Activated B cell treated with CpG ODN at 0.5 μM for 24 hours (primary cell): Measurements from ENCODE around the gene DUSP2. TPM values are rescaled to one million over a fixed set of nuclear protein-coding genes. Genes with fewer than 3 reads are reported as not detected.

Experiments used
- ATAC-seq: fragments of 200-7000 bp; cut with Tn5 transposase; one replicate; pipeline ENCODE4 v1.10.0; 2021; ENCODE audit warnings: low read depth, mild to moderate bottlenecking, moderate library complexity
- CTCF ChIA-PET: fragments of 350-600 bp; sonication (Branson Sonifier 250); formaldehyde crosslinking; loops from one replicate; lab custom pipeline; 2021; ENCODE audit warnings: antibody characterized with exemption; lab: Charles Lee
- POLR2A ChIA-PET: fragments of 350-600 bp; sonication (Branson Sonifier 250); formaldehyde crosslinking; loops from one replicate; lab custom pipeline; 2021; ENCODE audit warnings: antibody characterized with exemption; lab: Charles Lee
- DNase-seq: peaks from one replicate; pipeline ENCODE4 v3.0.0; 2022
- H3K27ac Mint-ChIP-seq: one replicate; pipeline ENCODE4 v1.8.0; 2020; ENCODE audit warnings: mixed read lengths
- H3K27me3 Mint-ChIP-seq: one replicate; pipeline ENCODE4 v1.8.0; 2021; ENCODE audit warnings: mixed read lengths
- H3K36me3 Mint-ChIP-seq: one replicate; pipeline ENCODE4 v1.8.0; 2021; ENCODE audit warnings: low read depth, mixed read lengths
- H3K4me1 Mint-ChIP-seq: one replicate; pipeline ENCODE4 v1.8.0; 2021; ENCODE audit warnings: mixed read lengths
- H3K4me3 Mint-ChIP-seq: one replicate; pipeline ENCODE4 v1.8.0; 2020; ENCODE audit warnings: mild to moderate bottlenecking, mixed read lengths
- H3K9me3 Mint-ChIP-seq: one replicate; pipeline ENCODE4 v1.8.0; 2020; ENCODE audit warnings: mixed read lengths
- intact Hi-C: fragments of 100-400 bp; cut with micrococcal nuclease; formaldehyde crosslinking; loops from one replicate; pipeline ENCODE4 v1.15.1; 2024
- total RNA-seq: library from RNA; stranded (reverse); gene quantifications from 2 replicates; pipeline ENCODE4 v1.2.3, GENCODE V29; 2022
- TF ChIP-seq, protein P1 (sequence below): fragments of 200-600 bp; IDR thresholded peaks from one replicate; pipeline ENCODE4 v1.8.0; 2022; ENCODE audit warnings: antibody characterized with exemption, mild to moderate bottlenecking

Gene DUSP2
- total RNA-seq, 1 donor from 2014 or later: 118 TPM

DNA sequence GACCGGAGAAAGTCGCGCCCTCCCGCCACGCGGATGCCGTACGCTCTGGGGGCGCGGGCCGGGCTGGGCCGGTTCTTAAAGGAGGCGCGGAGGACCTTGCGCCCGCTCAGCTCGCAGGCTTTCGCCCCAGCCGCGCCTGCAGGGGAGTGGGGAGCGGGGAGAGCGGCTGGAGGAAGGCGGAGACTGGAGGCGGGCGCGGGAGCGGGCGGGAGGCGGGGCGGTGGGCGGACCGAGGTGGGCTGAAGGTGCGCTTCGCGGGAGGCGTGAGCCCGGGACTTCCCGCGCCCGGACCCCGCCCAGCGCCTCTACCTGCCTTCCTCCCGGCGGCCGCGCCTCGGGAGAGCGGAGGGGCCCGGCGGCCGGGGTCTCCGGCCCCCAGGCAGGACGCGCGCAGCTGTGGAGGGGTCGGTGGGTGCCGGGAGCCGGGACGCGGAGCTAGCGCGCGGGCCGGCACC, 28.8 kb downstream of the DUSP2 start, which contains the start of gene ADRA2B:
ADRA2B (minus strand) TSS at position 148 of the 455 bp plus-strand sequence. CDS start 422 bp downstream, outside the sequence.
- CTCF ChIA-PET: interaction anchor here (0.6 to 3.6 kb wide), 14 partner anchors 8 to 204 kb away, joined by 3 to 35 read pairs (median 4); partner anchors contain the start of genes ANKRD36C, ASTL and STARD7
- intact Hi-C loops: loop anchor here (1.0 to 10.0 kb wide), 3 partner anchors 22 to 150 kb away; partner anchors contain the start of genes ASTL and CIAO1
- Mint-ChIP-seq H3K4me3 (peak within 1 kb of the TSS; percentile 75), H3K9me3 (no peaks in the 10 kb centered on the region), H3K4me1 (peaks cover 25% of the 10 kb centered on the region), H3K36me3 (no peaks in the 10 kb centered on the region), H3K27ac (peak within 1 kb of the TSS; percentile 41), H3K27me3 (peaks cover 17% of the 10 kb centered on the region)
- DNase-seq: no peak
- POLR2A ChIA-PET: interaction anchor here (0.5 to 1.0 kb wide), 3 partner anchors 58 to 358 kb away, joined by 3 to 8 read pairs (median 3); partner anchors contain the start of gene NCAPH
- ATAC-seq: peak; percentile 78
- TF ChIP-seq, protein P1, sequence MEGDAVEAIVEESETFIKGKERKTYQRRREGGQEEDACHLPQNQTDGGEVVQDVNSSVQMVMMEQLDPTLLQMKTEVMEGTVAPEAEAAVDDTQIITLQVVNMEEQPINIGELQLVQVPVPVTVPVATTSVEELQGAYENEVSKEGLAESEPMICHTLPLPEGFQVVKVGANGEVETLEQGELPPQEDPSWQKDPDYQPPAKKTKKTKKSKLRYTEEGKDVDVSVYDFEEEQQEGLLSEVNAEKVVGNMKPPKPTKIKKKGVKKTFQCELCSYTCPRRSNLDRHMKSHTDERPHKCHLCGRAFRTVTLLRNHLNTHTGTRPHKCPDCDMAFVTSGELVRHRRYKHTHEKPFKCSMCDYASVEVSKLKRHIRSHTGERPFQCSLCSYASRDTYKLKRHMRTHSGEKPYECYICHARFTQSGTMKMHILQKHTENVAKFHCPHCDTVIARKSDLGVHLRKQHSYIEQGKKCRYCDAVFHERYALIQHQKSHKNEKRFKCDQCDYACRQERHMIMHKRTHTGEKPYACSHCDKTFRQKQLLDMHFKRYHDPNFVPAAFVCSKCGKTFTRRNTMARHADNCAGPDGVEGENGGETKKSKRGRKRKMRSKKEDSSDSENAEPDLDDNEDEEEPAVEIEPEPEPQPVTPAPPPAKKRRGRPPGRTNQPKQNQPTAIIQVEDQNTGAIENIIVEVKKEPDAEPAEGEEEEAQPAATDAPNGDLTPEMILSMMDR: no peak

DNA sequence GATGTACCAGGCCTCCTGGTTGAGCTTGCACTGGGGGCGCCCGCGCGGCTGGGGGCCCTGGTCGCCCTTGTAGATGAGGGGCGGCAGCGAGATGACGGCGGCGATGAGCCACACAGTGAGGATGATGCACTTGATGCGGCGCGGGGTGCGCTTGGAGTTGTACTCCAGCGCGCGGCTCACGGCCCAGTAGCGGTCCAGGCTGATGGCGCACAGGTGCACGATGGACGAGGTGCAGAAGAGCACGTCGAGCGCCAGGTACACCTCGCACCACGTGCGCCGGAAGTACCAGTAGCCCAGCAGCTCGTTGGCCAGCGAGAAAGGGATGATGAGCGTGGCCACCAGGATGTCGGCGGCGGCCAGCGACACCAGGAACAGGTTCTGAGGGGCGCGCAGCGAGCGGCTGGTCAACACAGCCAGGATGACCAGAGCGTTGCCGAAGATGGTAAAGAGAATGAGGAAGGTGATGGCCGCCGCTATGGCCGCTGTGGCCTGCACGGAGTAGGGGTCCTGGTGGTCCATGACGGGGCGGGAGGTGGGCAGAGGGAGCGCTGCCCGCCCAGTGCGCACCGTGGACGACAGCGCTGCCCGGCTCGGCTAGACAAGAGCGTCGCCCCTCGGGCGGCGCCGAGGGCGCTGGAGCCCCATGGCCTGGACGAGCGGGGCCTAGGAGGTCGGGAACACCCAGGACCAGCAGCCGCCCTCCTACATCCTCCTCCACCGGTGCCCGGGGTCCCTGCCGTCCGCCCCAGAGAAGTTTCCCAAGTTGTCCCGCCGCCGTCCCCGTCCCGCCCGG, 29.4 kb downstream of the DUSP2 start:
- intact Hi-C loops: loop anchor here (1.0 to 10.0 kb wide), 3 partner anchors 23 to 150 kb away; partner anchors contain the start of genes ASTL and CIAO1
- Mint-ChIP-seq H3K27me3 (peaks cover 11% of the 10 kb centered on the region), H3K9me3 (no peaks in the 10 kb centered on the region), H3K4me3 (peak overlapping the region; percentile 75), H3K27ac (no peak overlapping the region), H3K4me1 (peaks cover 25% of the 10 kb centered on the region), H3K36me3 (no peaks in the 10 kb centered on the region)
- DNase-seq (no peak), ATAC-seq (no peak)
- TF ChIP-seq, protein P1: no peak
- ChIA-PET CTCF (interaction anchor here (1.3 to 3.6 kb wide), 5 partner anchors 14 to 205 kb away, joined by 4 to 35 read pairs (median 8); partner anchors contain the start of genes ANKRD36C and ASTL), POLR2A (interaction anchor here (0.7 kb wide), 1 partner anchor 412 kb away, joined by 3 read pairs; no protein-coding TSS in a partner anchor)

DNA sequence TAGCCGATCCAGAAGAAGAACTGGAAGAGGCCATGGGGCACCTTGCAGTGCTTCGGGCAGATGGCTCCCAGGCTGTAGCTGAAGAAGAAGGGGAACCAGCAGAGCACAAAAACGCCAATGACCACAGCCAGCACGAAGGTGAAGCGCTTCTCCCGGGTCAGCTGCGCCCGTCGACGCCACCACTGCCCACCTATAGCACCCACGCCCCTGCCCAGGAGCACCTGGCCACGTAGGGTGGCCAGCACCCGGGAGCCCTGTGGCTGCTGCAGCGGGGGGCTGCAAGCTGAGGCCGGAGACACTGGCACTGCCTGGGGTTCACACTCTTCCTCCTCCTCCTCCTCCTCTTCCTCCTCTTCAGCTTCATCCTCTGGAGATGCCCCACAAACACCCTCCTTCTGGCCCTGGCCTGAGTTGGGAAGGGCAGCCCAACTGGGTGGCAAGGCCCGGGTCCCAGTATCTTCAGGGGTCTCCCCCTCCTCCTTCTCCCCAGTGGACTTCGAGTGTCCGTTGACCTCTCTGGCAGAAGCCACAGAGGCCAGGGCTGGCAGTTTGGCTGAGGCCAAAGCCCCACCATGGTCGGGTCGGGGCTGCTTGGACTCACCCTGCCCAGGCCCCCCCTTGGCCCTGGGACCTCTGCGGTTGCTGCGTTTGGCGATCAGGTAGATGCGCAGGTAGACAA, 30.2 kb downstream of the DUSP2 start:
- no peak for DNase-seq
- ChIA-PET POLR2A (interaction anchor here (0.7 kb wide), 1 partner anchor 413 kb away, joined by 3 read pairs; no protein-coding TSS in a partner anchor), CTCF (no interaction called here)
- Mint-ChIP-seq H3K27me3 (peaks cover 9% of the 10 kb centered on the region), H3K36me3 (no peaks in the 10 kb centered on the region), H3K9me3 (no peaks in the 10 kb centered on the region), H3K4me3 (peak overlapping the region; percentile 73), H3K27ac (no peak overlapping the region), H3K4me1 (peaks cover 18% of the 10 kb centered on the region)
- ATAC-seq: no peak
- intact Hi-C loops: loop anchor here (10.0 kb wide), 1 partner anchor 90 kb away; no protein-coding TSS in a partner anchor
- TF ChIP-seq, protein P1: no peak

DNA sequence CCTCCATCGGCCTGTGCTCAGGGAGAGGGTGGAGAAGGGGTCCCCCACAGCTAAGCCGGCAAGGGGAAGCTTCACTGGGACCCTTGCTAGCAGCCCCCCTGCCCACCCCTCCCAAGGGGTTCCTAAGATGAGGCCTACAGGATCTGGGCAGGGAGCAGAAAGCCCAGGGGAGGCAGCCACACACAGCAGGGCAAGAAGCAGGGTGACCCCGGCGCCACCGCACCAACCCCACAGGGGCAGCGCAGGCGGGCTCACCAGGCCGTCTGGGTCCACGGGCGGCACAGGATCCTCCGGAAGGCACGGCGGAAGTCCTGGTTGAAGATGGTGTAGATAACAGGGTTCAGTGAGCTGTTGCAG, 30.7 kb downstream of the DUSP2 start:
- Mint-ChIP-seq H3K27me3 (peaks cover 9% of the 10 kb centered on the region), H3K4me1 (peaks cover 14% of the 10 kb centered on the region), H3K4me3 (no peak overlapping the region), H3K36me3 (no peaks in the 10 kb centered on the region), H3K27ac (no peak overlapping the region), H3K9me3 (no peaks in the 10 kb centered on the region)
- TF ChIP-seq, protein P1: no peak
- DNase-seq (no peak), ATAC-seq (no peak)
- ChIA-PET CTCF (no interaction called here), POLR2A (no interaction called here)
- intact Hi-C loops: loop anchor here (10.0 kb wide), 1 partner anchor 90 kb away; no protein-coding TSS in a partner anchor
